ENCODE data around the gene COMMD4.

Gene COMMD4

DNA sequence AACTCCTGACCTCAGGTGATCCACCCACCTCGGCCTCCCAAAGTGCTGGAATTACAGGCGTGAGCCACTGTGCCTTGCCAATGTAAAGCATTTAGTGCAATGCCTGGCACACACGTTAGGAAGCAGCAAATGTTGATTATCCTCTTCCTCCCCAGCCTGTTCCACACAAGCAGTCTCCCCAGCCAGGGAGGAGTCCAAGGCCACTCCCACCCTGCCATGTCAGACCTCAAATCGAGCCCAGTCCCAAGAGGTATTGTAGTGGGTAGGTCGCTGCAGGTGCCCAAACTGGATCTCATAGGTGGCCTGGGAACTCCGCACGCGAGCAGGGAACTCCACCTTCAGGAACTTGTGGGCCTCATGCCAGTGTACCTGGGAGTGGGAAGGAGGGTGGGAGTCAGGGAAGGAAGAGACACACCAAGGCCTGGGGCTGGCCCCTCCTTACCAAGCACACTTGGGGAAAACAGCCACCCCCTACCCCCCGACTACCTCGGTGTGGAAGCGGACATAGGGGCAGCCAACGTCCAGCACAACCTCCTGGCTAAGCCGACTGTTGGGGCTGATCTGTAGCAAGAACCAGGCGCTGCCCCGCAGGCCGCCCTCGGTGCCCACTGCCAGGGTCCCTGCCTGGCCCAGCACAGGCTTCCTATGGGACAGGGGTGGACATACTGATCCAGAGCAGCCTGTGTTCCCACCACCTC is 22.3 kb downstream of the COMMD4 start:
- no peak for DNase-seq

GRCh38 chr15:75358771-75359536 is 23.1 kb downstream of the COMMD4 start:
- DNase-seq, result no peak

DNA sequence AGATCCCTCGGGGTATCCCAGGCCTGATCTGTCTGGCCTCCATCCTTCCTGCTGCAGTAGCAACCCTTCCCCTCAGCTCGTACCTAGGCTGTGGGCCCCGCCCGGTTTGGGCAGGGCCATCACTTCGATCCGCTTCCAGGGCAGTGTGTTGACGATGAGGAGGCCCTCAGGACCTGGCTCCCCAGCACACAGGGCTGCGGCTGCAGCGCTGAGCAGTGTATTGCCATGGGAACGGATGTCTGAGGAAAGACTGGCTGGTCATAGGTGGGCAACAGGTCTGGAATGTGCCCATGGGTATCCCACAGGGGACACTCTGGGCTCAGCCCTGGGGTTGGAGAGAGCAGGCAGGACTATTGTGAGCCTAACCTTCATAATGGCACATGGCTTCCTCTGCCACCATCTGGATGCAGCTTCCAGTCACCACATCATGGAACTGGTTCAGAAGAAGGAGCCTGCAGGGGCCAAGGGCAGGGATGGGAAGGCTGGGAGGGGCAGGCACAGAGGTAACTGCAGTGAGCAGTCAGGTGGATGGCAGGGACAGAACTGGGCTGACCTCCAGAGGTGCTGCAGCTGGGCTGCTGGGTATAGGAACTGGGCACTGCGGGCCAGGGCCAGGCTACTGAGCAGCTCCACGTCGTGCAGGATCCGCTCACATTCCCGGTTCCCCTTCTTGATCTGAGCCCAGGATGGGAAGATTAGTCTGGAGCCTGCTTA is 23.8 kb downstream of the COMMD4 start:
- no peak for DNase-seq

DNA sequence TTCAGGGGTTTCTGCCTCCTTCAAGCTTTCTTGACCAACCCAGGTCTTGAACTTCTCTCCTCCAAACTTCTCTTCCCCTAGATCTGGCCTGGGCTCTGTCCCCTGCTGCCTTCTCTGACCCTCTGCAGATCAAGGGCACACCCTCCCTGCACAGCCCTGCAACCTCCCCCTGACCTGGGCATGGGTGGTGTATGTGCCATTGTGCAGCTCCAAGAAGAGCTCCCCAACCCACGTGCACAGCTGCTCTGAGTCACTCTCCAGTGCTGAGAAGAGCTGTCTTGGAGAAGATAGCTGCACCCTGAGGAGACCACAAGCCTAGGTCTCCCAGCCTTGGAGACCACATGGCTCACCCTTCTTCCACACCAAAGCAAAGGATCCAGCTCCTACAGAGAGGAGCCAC is 24.5 kb downstream of the COMMD4 start:
- no peak for DNase-seq

- DNase-seq, result no peak
These were observed 25.0 kb downstream of the COMMD4 start for GRCh38 chr15:75360856-75361255.

- no peak for DNase-seq
These were observed 25.6 kb downstream of the COMMD4 start for GRCh38 chr15:75361361-75361988.

- DNase-seq, result no peak
These were observed 26.3 kb downstream of the COMMD4 start for GRCh38 chr15:75361989-75362641.

DNA sequence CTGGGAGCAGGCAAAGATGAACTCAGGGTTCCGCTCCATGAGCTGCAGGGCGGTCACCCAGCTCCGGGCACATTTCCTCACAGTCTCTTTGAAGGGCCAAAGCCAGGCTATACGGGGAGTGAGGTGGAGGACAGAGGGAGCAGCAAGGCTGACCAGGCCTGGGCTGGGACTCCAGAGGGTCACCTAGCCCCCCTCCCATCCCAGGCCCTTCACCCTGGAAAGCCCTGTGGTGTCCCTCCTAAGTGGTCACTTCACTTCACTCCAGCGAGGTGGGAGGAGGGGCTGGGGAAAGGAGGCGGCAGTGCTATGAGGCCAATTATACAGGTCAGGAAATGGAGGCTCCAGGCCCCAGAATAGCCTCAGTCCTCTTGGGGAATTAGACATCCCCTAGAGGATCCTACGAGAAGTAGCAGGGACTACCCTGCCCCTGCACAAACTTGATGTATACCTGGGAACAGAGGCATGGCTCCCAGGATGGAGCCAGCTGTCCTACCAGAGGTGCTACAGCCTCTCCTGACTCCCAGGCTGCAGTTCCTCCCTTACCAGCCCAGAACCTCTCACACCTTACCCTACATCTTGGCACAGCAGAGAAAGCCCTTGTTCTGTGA is 26.9 kb downstream of the COMMD4 start:
- DNase-seq, result no peak

GRCh38 chr15:75363786-75364185 is 27.9 kb downstream of the COMMD4 start:
- DNase-seq, result no peak

DNA sequence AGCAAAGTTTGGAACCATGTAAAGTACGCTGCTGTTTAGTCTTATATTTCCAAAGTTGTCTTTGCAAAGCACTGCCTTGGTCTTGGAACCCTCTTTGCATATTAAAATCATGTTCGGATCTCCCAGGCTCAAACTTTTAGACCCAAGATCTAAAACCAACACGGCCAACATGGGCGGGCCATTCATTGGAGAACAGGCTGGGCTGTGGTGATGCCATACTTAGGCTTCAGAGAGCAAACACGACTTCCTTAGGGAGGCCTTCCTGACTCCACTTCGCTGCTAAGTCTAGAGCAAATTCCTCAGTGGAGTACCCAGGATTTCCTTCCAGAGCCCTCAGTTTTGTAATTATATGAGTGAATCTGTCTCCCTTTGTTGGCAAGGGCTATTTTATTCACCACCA is 29.0 kb downstream of the COMMD4 start:
- DNase-seq, result no peak

DNA sequence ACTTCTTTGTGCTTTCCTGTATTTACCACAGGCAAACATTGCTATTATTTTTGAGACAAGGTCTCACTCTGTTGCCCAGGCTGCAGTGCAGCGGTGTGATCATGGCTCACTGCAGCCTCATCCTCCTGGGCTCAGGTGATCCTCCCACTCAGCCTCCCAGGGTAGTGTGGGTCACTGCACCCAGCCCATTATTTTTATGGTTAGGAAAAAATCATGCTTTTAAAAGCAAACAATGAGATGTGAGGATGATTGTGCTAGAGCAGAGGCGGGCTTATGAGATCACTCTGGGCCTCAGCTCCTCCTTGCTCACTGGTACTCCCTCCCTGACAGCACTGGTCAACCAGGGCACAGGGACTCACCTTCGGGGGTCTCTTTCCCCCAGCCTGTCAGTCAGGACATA is 30.3 kb downstream of the COMMD4 start:
- no peak for DNase-seq

- DNase-seq, result no peak
These were observed 31.1 kb downstream of the COMMD4 start for GRCh38 chr15:75367006-75367405.

DNA sequence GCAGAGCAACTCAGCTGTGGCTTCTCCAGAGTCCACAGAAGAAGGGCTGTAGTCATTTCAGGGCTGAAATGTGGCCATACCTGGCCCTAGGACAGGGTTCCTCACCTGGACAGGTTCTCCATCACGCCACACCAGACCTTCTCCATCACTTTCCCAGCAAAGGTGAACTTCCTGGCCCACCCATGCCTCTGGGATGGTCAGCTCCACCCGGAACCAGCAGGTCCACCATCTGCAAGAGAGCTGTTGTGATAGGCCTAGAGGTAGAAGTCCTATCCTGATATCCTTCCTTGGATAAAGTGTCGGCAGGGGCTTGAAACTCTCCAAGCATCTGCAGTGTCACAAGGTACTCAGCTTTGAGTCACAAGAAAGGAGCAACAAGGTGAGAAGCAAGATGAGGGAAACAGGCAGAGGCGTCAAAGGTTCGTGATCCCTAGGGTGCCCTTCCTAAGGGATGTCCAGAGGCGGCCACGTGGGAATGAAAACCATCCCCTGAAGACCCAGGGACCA is 31.6 kb downstream of the COMMD4 start:
- DNase-seq, result no peak

DNA sequence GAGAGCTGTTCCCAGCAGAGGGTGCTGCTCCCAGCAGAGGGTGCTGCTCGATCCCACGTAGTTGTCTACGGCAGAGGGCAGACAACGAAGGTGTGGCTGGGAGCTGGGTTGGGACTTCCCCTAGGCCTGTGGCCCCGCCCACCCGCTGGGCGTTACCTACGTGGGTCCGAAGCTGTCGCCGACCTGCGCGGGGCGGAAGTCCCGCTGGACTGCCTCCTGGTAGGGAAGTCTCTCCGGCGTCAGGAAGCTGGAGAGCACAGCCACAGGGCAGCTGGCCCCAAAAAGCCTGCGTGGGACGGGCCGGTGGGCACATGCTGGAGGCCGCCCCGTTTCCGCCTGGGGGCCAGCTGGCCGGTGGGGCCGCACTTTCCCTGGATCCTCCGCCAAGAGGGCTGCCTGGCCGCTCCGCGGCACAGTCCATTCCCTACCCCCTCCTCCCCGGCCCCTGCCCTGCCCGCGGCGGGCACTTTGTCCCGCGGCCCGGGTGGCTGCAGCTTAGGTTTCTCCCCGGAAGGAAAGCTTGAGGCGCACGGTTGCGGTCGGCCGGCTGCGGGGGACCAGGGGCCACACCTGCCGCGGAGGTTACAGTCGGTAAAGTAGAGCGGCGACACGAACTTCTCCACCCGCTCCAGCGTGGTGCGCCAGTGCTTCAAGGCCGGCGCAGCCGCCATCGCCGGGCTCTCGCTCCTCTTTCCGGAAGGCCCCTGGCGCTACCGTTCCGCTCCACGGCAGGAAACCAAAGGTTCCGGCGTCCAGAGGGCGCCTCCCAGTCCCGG is 32.2 kb downstream of the COMMD4 start, which contains the start of gene MAN2C1:
Gene MAN2C1 (minus strand): TSS at position 695 of the 776 bp plus-strand sequence. CDS start 24 bp downstream, at position 671.
- DNase-seq, result peak; percentile 86

DNA sequence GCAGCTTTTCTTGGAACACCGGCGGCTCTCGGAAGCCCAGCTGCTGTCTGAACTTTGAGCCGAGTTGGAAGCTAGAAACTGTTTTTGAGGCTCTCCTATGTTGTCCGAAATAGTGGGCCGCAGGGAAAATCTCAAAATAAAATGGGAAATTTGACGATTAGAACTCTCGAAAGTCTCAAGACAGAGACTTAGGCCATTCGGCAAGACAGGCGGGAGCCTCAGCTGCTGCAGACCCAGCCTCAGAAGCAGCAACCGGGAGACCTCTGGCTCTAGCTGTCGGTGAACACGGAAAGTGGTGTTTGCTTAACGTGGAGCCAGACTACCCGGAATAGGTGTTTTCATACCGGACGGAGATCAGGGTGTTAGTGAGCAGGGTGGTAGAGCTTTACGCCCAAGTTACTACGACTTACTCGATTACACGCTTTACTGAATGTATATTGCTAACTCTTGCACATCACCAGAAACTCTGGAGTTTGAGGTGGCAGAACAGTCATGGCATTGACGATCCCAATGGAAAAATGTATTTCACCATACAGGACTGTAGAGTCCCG is 32.9 kb downstream of the COMMD4 start:
- no peak for DNase-seq

DNA sequence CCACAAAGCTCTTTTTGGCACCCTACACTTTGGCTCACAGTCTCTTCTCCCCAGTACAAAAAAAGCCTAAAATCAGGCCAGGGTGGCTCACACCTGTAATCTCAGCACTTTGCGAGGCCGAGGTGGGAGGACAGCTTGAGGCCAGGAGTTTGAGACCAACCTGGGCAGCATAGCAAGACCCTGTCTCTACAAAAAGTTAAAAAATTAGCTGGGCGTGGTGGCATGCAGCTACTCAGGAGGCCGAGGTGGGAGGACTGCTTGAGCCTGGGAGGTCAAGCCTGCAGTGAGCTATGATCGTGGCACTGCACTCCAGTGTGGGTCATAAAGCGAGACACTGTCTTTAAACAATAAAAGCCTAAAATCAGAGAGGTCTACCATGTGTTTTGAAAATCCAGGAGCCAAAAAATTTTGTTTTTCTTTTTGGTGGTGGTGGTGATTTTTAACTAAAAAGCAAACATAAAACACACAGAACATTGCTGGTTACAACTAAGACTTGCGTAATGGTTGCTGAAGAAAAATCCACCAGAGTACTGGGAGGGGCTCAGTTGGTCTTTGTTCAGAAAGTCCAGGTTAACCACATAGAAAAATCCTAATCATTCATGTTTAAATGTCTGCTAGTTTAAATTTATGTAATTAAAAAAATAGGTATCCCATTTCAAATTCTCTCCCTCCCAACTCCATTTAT is 34.2 kb downstream of the COMMD4 start:
- DNase-seq, result no peak

- DNase-seq, result no peak
These were observed 35.6 kb downstream of the COMMD4 start for GRCh38 chr15:75371486-75371885.

DNA sequence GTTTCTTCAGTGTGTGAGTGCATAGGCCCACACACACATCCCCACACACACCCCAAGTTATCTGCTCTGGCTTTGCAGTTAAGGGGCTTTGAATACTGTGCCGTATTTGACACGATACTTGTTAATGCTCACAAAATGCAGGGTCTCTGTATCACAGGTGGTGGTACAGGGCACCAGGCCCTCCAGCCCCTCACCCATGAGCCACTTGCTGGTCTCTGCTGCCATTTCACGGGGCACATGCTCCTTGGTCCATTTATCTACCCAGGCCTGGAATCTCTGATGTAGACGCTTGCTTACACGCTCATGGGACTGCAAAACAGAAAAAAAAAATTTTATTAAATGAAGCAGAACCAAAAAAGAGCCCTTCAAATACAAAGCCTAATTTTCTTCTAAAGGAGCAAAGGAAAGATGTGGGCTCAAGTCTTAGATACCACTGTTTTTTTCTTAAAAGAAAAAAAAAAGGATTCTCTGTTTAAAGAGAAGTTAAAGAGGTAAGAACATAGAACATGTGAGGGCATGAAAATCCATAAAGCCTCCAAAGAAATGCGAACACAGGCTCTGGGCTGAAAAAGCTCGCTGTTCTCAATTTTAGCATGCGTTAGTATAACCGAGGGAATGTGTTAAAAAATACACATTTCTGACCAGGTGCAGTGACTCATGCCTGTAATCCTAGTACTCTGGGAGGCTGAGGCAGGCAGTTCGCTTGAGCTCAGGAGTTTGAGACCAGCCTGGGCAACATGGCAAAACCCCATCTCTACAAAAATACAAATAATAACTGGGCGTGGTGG is 36.2 kb downstream of the COMMD4 start:
- DNase-seq, result no peak

DNA sequence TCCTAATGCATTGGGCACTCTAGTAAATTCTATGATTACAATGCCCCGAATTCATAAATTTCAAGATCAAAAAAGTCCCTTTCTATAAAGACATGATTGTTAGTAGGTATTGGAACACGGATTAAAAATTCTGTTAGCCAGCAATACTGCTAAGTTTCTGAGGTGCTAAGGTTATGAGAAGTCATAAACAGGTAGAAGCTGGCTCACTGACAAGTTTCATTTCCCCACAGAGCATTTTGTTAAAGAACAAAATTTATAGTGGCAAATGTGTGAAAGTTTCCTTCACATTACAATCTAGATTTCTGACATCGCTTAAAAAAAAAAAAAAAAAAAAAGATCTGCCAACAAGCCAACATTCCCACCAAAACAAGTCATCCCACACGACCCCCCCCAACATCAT is 44.9 kb downstream of the COMMD4 start:
- DNase-seq, result no peak

All from central memory CD4-positive, alpha-beta T cell (primary cell).